HepG2 (cell line): Measurements from ENCODE around the gene ZBTB44. TPM values are rescaled to one million over a fixed set of nuclear protein-coding genes. Genes with fewer than 3 reads are reported as not detected.

Experiments
- AKNA ChIP-seq: sonication (generic); formaldehyde crosslinking; IDR thresholded peaks from 2 replicates; pipeline ENCODE4 v1.4.0; 2020; ENCODE audit warnings: missing genetic modification reagents, borderline replicate concordance
- CERS6 ChIP-seq: sonication (generic); formaldehyde crosslinking; IDR thresholded peaks from 2 replicates; pipeline ENCODE4 v1.5.0; 2020; ENCODE audit warnings: missing genetic modification reagents
- GABPB1 ChIP-seq: IDR thresholded peaks from 2 replicates; pipeline ENCODE4 v1.6.1; 2016; ENCODE audit warnings: mild to moderate bottlenecking, missing genetic modification reagents, moderate library complexity, missing compliant biosample characterization
- KMT2B ChIP-seq: IDR thresholded peaks from 2 replicates; pipeline ENCODE4 v1.6.1; 2016; ENCODE audit warnings: missing genetic modification reagents, missing compliant biosample characterization
- PATZ1 ChIP-seq: sonication (generic); formaldehyde crosslinking; IDR thresholded peaks from 2 replicates; pipeline ENCODE4 v1.4.0; 2020; ENCODE audit warnings: missing genetic modification reagents
- PHF20 ChIP-seq: sonication (generic); formaldehyde crosslinking; IDR thresholded peaks from 2 replicates; pipeline ENCODE4 v1.5.0; 2020; ENCODE audit warnings: mild to moderate bottlenecking, missing genetic modification reagents
- PLRG1 ChIP-seq: fragments of 450-650 bp; conservative IDR thresholded peaks from 2 replicates; pipeline ENCODE4 v1.6.1; 2016
- REST ChIP-seq, 2 experiments: IDR thresholded peaks; 2 replicates each; pipeline ENCODE4 v1.6.1; 2011 to 2012; ENCODE audit warnings: low read length in 2 of 2, borderline replicate concordance in 1 of 2, low read depth in 1 of 2, mild to moderate bottlenecking in 1 of 2, moderate library complexity in 1 of 2
- SMARCC2 ChIP-seq: fragments of 450-650 bp; IDR thresholded peaks from 2 replicates; pipeline ENCODE4 v1.6.1; 2017; ENCODE audit warnings: antibody characterized with exemption, mild to moderate bottlenecking
- ZNF18 ChIP-seq: sonication (generic); formaldehyde crosslinking; IDR thresholded peaks from 2 replicates; pipeline ENCODE4 v1.8.0; 2022; ENCODE audit warnings: mild to moderate bottlenecking, missing genetic modification reagents; ENCODE audit not compliant: insufficient replicate concordance
- ZNF230 ChIP-seq: sonication (generic); formaldehyde crosslinking; IDR thresholded peaks from 2 replicates; pipeline ENCODE4 v1.4.0; 2020; ENCODE audit warnings: mild to moderate bottlenecking, missing genetic modification reagents
- ZNF432 ChIP-seq: sonication (generic); formaldehyde crosslinking; IDR thresholded peaks from 2 replicates; pipeline ENCODE4 v1.5.0; 2020; ENCODE audit warnings: missing genetic modification reagents, mild to moderate bottlenecking, borderline replicate concordance
- ZNF740 ChIP-seq: sonication (generic); formaldehyde crosslinking; IDR thresholded peaks from 2 replicates; pipeline ENCODE4 v1.4.0; 2020; ENCODE audit warnings: missing genetic modification reagents
- ZSCAN20 ChIP-seq: sonication (generic); formaldehyde crosslinking; IDR thresholded peaks from 2 replicates; pipeline ENCODE4 v1.4.0; 2020; ENCODE audit warnings: missing genetic modification reagents, mild to moderate bottlenecking, borderline replicate concordance
- polyA plus RNA-seq, 8 experiments: library from polyadenylated mRNA; depleted of rRNA in 3 of 8; stranded (reverse) in 7 of 8; unstranded in 1 of 8; fragments of >200 nt; fragmentation: Illumina TruSeq in 4 of 8; extraction: Trizol in 4 of 8; gene quantifications; 2 replicates each; pipeline versions ENCODE4 v1.2.1 to v1.2.3, GENCODE V29; 2011 to 2016; ENCODE audit warnings: low read depth in 4 of 8, missing spikeins in 1 of 8, mixed read lengths in 1 of 8; ENCODE audit not compliant: insufficient read depth in 1 of 8
- total RNA-seq, 5 experiments: library from RNA; depleted of rRNA; stranded (reverse); fragments of >200 nt; fragmentation: Illumina TruSeq; extraction: Trizol; gene quantifications; 2 replicates each; pipeline ENCODE4 v1.2.3, GENCODE V29; 2016; ENCODE audit warnings: low read depth in 1 of 5

The ZBTB44 gene
- total and polyA plus RNA-seq, 2 of the 13 experiments (the other 11 are each of a cell fraction or from before 2014, with no cell fraction given), result 22.8 to 23.6 TPM

- no peak for TF ChIP-seq ZNF740 (CRISPR knock-in tag)
- TF ChIP-seq SMARCC2, result no peak
- no peak for TF ChIP-seq KMT2B (CRISPR knock-in tag)
- no peak for TF ChIP-seq ZSCAN20 (CRISPR knock-in tag)
- TF ChIP-seq GABPB1 (CRISPR knock-in tag), result peak; percentile 41; the same call in 1 of the 2 replicates
- no peak for TF ChIP-seq ZNF432 (CRISPR knock-in tag)
- TF ChIP-seq REST (IDR thresholded peaks at IDR 0.05; ENCODE audit: borderline replicate concordance in 1 of 2, low read depth in 1 of 2, low read length in 2 of 2), result no peak
- no peak for TF ChIP-seq PLRG1
- TF ChIP-seq ZNF230 (CRISPR knock-in tag), result 0 out of 2 replicates have a peak, but pooled peaks have one; percentile 32
- no peak for TF ChIP-seq ZNF18
- no peak for TF ChIP-seq CERS6
- 0 out of 2 replicates have a peak, but pooled peaks have one; percentile 44 for TF ChIP-seq PHF20
- peak; percentile 8; the same call in 1 of the 2 replicates for TF ChIP-seq PATZ1 (CRISPR knock-in tag)
- TF ChIP-seq AKNA (CRISPR knock-in tag), result no peak
Measured at GRCh38 chr11:130314184-130314749, 450 bp downstream of the ZBTB44 start (continued).
